Esophagus muscularis mucosa (tissue), 3 donors: ENCODE results near the gene GCK.

Experiments
- CTCF ChIP-seq, 3 experiments: fragments of 200-600 bp in 2 of 3; fragments of 450-650 bp in 1 of 3; sonication (generic) in 2 of 3; IDR thresholded peaks; one replicate each; pipeline ENCODE4 v1.5.1; 2017 to 2019; ENCODE audit warnings: antibody characterized with exemption in 3 of 3, mild to moderate bottlenecking in 2 of 3, moderate library complexity in 1 of 3
- POLR2A ChIP-seq: fragments of 450-650 bp; IDR thresholded peaks from one replicate; pipeline ENCODE4 v1.6.1; 2017; ENCODE audit warnings: antibody characterized with exemption, moderate library complexity, mild to moderate bottlenecking, low read depth

GRCh38 chr7:44183386-44183785 lies 5.9 kb downstream of the GCK start:
- TF ChIP-seq CTCF (IDR thresholded peaks at IDR 0.05) (no peak), POLR2A (no peak)
